SU-DHL-6 (cell line): ENCODE results near the gene TRPV4.
A peak's percentile ranks its signal among the peaks of the same experiment; 100 is the strongest.

Experiments used
- H2AFZ ChIP-seq: fragments of 200-600 bp; sonication (generic); 2 replicates; pipeline ENCODE4 v1.6.1; 2014; ENCODE audit warnings: low read depth, mild to moderate bottlenecking, moderate library complexity, mixed read lengths, antibody characterized with exemption, low read length; ENCODE audit not compliant: severe bottlenecking
- H3F3A ChIP-seq: fragments of 200-600 bp; shearing (Covaris generic); 2 replicates; pipeline ENCODE4 v1.6.0; 2016; ENCODE audit warnings: antibody characterized with exemption, mild to moderate bottlenecking; ENCODE audit not compliant: insufficient read depth
- H3K27ac ChIP-seq: fragments of 200-600 bp; sonication (generic); 2 replicates; pipeline ENCODE4 v1.5.1; 2016; ENCODE audit warnings: low read depth, mild to moderate bottlenecking, low read length, moderate library complexity, mixed read lengths
- H3K27me3 ChIP-seq: fragments of 200-600 bp; sonication (generic), shearing (Covaris generic); 2 replicates; pipeline ENCODE4 v1.6.0; 2014; ENCODE audit warnings: mild to moderate bottlenecking, low read length
- H3K36me3 ChIP-seq: fragments of 200-600 bp; sonication (generic); 2 replicates; pipeline ENCODE4 v1.6.1; 2014; ENCODE audit warnings: mild to moderate bottlenecking, low read length, mixed read lengths
- H3K4me2 ChIP-seq: fragments of 300-600, 200-600 bp; shearing (Covaris generic), sonication (generic); 2 replicates; pipeline ENCODE4 v1.6.0; 2014; ENCODE audit warnings: low read length, low read depth, mild to moderate bottlenecking; ENCODE audit not compliant: poor library complexity, severe bottlenecking
- H3K4me3 ChIP-seq: fragments of 200-600 bp; sonication (generic); 2 replicates; pipeline ENCODE4 v1.5.1; 2014; ENCODE audit warnings: antibody characterized with exemption, low read length, mild to moderate bottlenecking, mixed read lengths; ENCODE audit not compliant: insufficient read depth, poor library complexity, severe bottlenecking
- H3K79me2 ChIP-seq: fragments of 200-600 bp; sonication (generic); 2 replicates; pipeline ENCODE4 v1.6.1; 2014; ENCODE audit warnings: mild to moderate bottlenecking, low read length, moderate library complexity; ENCODE audit not compliant: insufficient read depth
- H3K9ac ChIP-seq: fragments of 200-600 bp; sonication (generic); 2 replicates; pipeline ENCODE4 v1.7.0; 2014; ENCODE audit warnings: mild to moderate bottlenecking, low read length
- H3K9me2 ChIP-seq: fragments of 200-600 bp; sonication (generic); replicated peaks from 2 replicates; pipeline ENCODE4 v1.6.1; 2014; ENCODE audit warnings: low read length; ENCODE audit not compliant: insufficient read depth
- H3K9me3 ChIP-seq: fragments of 200-600 bp; sonication (generic); 2 replicates; pipeline ENCODE4 v1.6.1; 2014; ENCODE audit warnings: low read length, mixed read lengths; ENCODE audit not compliant: insufficient read depth
- H4K20me1 ChIP-seq: fragments of 200-600 bp; sonication (generic); 2 replicates; pipeline ENCODE4 v1.6.1; 2014; ENCODE audit warnings: low read depth, mild to moderate bottlenecking, antibody characterized with exemption, low read length, moderate library complexity, mixed read lengths
- EZH2phosphoT487 ChIP-seq: fragments of 200-600 bp; sonication (generic), shearing (Covaris generic); conservative IDR thresholded peaks from 2 replicates; pipeline ENCODE4 v1.6.1; 2018; ENCODE audit warnings: mild to moderate bottlenecking, antibody characterized with exemption, low read length, moderate library complexity, mixed read lengths
- TF ChIP-seq, protein P1 (sequence below): fragments of 200-600 bp; sonication (generic); IDR thresholded peaks from one replicate; pipeline ENCODE4 v1.5.1; 2017; ENCODE audit warnings: antibody characterized with exemption, mild to moderate bottlenecking, low read length, moderate library complexity; ENCODE audit not compliant: insufficient read depth, poor library complexity, severe bottlenecking

The TRPV4 gene

GRCh38 chr12:109833307-109834189 lies at the start of gene TRPV4:
TRPV4 (minus strand) TSS chr12:109833398; CDS start chr12:109814796, 18,602 bp downstream.
- no peak for TF ChIP-seq EZH2phosphoT487
- TF ChIP-seq, protein P1, sequence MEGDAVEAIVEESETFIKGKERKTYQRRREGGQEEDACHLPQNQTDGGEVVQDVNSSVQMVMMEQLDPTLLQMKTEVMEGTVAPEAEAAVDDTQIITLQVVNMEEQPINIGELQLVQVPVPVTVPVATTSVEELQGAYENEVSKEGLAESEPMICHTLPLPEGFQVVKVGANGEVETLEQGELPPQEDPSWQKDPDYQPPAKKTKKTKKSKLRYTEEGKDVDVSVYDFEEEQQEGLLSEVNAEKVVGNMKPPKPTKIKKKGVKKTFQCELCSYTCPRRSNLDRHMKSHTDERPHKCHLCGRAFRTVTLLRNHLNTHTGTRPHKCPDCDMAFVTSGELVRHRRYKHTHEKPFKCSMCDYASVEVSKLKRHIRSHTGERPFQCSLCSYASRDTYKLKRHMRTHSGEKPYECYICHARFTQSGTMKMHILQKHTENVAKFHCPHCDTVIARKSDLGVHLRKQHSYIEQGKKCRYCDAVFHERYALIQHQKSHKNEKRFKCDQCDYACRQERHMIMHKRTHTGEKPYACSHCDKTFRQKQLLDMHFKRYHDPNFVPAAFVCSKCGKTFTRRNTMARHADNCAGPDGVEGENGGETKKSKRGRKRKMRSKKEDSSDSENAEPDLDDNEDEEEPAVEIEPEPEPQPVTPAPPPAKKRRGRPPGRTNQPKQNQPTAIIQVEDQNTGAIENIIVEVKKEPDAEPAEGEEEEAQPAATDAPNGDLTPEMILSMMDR: no peak
- H3K4me2 ChIP-seq: no peak within 1 kb of the TSS
- H3K4me3 ChIP-seq: no peak within 1 kb of the TSS
- no peaks in the 10 kb centered on the region for H4K20me1 ChIP-seq
- H3K27me3 ChIP-seq: no peaks in the 10 kb centered on the region
- no peak within 1 kb of the TSS for H3K27ac ChIP-seq
- H3K9ac ChIP-seq: no peak within 1 kb of the TSS
- H2AFZ ChIP-seq: no peak within 1 kb of the TSS
- H3K9me2 ChIP-seq: no peaks in the 10 kb centered on the region
- H3K79me2 ChIP-seq: no peaks in the 10 kb centered on the region
- H3K36me3 ChIP-seq: no peaks in the 10 kb centered on the region
- H3F3A ChIP-seq: no peaks in the 10 kb centered on the region
- H3K9me3 ChIP-seq: no peaks in the 10 kb centered on the region

DNA sequence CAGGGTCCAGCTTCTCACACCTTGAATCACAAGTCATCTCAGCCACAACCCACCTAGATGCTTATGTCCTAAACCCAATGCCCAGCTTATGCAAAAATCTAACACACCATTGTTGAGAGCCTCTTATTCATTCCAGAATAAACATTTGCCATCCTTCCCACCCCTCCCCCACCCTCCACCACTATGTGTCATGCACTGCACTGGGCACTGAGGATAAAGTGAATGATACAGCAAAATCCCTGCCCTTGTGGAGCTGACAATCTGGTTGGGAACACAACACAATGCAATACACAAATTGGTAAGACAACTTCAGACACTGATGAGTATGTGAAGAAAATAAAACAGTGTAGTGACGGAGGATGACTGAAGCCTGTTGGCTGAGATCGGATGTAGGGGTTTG lies 48.6 kb upstream of the TRPV4 start:
- H3K27ac ChIP-seq: no peak overlapping the region
- H3K4me3 ChIP-seq: no peak overlapping the region
- H3F3A ChIP-seq: no peaks in the 10 kb centered on the region

DNA sequence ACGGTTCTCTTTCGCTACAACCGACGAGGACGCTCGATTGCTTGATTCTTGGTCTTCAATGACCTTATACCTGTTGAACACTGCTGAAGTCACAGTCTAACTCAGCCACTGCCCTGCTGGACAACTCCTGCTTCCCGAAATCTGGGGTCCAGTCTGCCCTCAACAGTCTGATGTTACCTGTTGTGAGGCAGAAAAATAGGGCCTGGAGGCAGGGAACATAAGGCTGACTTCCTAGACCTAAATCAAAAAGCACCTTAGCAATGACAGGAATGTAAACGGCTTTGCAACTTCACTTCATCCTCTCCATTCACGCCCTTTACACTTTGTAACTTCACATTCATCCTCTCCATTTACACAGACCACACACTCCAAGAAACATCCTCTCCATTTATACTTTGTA lies 47.7 kb upstream of the TRPV4 start:
- Histone ChIP-seq H3K4me2 (peak overlapping the region; percentile 81), H4K20me1 (no peaks in the 10 kb centered on the region), H2AFZ (peak overlapping the region; percentile 92), H3K4me3 (peak overlapping the region; percentile 66), H3K9ac (peak overlapping the region; percentile 63), H3K9me2 (no peaks in the 10 kb centered on the region), H3K27ac (no peak overlapping the region), H3K9me3 (no peaks in the 10 kb centered on the region), H3K79me2 (no peaks in the 10 kb centered on the region), H3K27me3 (no peaks in the 10 kb centered on the region), H3K36me3 (no peaks in the 10 kb centered on the region), H3F3A (no peaks in the 10 kb centered on the region)
- TF ChIP-seq, protein P1: no peak
- no peak for TF ChIP-seq EZH2phosphoT487

More for the DNA sequence above, 48.6 kb upstream of the TRPV4 start:
- no peak for TF ChIP-seq EZH2phosphoT487
- TF ChIP-seq, protein P1: no peak
- H3K9me2 ChIP-seq: no peaks in the 10 kb centered on the region
- H2AFZ ChIP-seq: no peak overlapping the region
- H3K9ac ChIP-seq: no peak overlapping the region
- no peaks in the 10 kb centered on the region for H3K79me2 ChIP-seq
- no peaks in the 10 kb centered on the region for H3K9me3 ChIP-seq
- no peaks in the 10 kb centered on the region for H4K20me1 ChIP-seq
- no peak overlapping the region for H3K4me2 ChIP-seq
- H3K27me3 ChIP-seq: no peaks in the 10 kb centered on the region
- H3K36me3 ChIP-seq: no peaks in the 10 kb centered on the region
